ENCODE data around the gene PTGES2.

The PTGES2 gene

GRCh38 chr9:128102196-128102595, 25.3 kb downstream of the PTGES2 start:
- no peak for DNase-seq

GRCh38 chr9:128101690-128102089, 25.8 kb downstream of the PTGES2 start:
- DNase-seq = no peak

DNA sequence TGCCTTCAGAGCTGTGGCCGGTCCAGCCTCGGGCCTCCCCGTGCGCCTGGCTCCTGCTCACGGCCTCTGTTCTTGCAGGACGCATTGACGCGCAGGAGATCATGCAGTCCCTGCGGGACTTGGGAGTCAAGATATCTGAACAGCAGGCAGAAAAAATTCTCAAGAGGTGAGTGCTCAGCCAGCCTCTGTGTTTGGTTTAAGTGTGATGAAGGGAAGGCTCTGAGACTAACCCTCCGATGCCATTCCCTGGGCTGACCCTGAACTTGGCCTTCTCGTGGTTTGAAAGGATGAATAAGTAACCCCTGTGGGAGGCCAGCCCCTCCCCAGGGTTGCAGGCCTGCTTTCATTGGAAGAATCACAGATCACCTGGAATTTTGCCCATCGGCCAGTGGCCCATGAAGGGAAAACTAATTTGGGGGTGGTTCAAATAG, 26.3 kb downstream of the PTGES2 start:
- no peak for DNase-seq

DNA sequence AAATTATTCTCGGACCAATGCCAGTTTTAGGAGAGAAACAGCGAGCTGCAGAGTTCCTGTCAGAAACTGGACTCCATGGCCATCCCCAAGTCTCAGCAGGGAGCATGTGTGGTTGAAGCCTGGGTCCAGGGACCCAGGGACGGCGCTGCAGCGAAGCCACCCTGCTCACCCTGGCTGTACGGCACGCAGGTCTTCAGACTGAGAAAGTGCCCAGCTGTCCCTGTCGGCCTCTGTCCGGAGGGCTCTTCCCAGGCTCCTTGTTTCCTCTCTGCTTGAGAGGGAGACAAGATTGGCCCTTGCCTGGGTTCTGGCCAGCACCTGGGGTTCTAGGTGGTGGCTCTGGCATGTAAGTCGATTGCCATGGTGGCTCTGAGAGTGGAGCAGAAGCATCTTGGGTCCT, 26.9 kb downstream of the PTGES2 start:
- DNase-seq = no peak

- no peak for DNase-seq
Observed at GRCh38 chr9:128099932-128100491, 27.5 kb downstream of the PTGES2 start.

GRCh38 chr9:128099231-128099931, 28.1 kb downstream of the PTGES2 start:
- DNase-seq = no peak

GRCh38 chr9:128098297-128099230, 29.0 kb downstream of the PTGES2 start:
- peak; percentile 45 to 63 for DNase-seq

DNA sequence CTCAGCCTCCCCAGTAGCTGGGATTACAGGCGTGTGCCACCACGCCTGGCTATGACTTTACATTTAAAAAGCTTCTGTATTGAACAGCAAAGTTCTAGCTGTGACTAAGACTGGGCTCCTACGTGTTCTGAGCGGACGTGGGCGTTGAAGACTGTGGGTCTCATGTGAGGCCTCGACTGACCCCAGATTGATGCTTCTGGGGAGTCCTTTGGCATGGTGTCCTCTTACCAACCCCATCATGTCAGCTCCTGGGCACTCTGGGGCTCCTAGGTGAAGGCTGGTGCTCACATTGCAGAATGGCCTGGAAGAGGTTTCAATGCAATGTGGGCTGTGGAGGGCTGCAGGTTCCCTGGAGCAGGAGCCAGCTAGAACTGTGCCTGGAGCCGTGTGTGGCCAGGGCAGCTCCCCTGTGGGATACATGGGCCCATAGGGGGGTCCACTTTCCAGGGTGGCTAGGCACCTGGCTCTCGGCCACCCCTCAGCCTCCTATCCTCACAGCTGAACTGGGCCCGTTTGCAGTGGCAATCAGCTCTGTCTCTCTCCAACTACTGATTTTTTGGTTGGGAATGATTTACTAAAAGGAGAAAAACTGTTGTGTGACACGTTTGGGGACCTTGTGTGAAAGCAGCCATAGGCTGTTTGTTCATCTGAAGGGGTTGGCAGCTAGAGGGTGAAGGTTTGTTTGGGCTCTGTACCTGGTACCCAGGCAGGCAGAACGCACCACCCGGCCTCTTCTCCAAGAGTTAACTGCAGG, 29.8 kb downstream of the PTGES2 start:
- DNase-seq = no peak

GRCh38 chr9:128096616-128097536, 30.7 kb downstream of the PTGES2 start:
- no peak for DNase-seq

DNA sequence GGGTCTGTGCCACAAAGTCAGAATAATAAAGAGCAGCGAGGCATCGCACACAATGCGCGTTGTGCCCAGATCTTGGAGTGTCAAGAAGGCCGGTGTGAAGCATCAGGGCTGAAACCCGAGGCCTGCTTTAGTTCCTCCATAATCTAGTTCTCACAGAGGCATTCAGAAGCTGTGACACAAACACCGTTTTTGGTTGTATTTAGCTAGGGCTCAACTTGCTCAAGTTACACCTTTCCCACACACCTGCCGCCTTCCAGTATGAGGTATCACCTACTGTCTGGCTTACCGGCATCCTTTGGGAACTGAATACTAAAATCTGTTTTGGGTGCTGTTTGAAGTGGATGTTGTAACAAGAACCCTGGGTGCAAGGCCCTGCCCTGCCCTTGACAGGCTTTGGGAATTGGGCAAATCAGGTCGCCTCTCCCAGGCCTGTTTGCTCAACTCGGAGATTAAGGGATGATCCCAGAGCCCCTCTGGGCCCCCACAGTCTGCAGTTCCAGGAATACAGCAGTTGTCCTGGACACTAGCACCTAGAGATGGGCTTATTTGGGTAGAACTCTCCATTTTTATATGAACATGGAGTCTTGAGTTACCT, 32.5 kb downstream of the PTGES2 start:
- no peak for DNase-seq

GRCh38 chr9:128094166-128094949, 33.2 kb downstream of the PTGES2 start:
- DNase-seq = peak; percentile 42 to 67

GRCh38 chr9:128093011-128093410, 34.5 kb downstream of the PTGES2 start:
- no peak for DNase-seq

DNA sequence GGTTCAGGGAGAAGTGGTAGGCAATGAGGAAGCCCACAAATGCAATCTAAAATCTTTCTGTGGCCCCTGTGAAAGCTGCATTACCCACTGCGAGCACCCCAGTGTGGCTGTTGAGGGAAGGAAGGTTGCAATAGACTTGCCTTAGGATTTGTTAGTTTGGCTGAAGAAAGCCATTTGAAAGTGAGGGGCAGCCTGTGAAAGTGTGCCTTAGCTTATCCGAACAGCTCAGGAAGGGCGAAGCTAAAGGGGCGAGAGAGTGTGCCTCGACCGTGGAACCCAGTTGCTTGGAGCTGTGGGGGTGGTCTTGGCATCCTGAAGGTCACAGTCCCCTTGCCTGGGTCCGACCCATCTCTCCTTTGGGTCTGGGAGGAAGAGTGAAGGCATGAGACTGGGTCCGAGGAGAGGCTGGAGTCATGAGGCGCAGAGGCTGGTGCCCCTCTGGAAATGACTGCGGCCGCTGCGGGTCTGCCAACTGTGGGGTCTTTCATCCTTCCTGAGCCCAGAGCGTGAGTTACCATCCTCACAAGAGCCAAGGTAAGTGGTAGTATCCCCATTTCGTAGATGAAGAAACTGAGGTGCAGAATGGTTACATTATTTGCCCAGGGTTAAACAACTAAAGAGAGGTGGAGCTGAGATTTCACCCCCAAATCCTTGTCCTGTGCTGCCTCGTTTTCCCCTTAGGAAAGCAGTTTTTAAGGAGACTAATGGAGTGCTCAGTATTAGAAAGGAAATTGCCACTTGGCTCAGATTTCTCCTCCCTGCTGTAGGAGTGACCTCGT, 35.1 kb downstream of the PTGES2 start:
- DNase-seq = no peak

- DNase-seq = no peak
Observed at GRCh38 chr9:128091571-128091970, 36.0 kb downstream of the PTGES2 start.

DNA sequence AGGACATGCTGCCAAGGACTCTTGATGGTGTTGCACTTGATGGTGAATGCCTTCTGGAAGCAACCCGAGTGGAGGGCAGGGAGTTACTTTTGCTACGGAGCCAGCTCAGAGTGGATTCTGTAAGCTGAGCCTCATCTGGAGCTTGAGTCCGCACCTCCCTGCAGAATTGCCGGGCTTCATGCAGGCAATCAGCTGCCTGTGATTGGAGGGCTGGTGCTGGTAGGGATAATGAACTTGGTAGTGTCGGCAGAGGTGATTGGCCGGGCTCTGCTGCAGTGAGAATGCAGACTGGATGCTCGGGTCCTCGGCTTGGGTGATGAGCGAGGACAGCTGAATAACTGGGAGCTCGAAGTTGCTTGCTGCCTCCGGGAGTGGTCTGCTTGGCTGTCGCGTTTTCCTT, 36.4 kb downstream of the PTGES2 start:
- no peak for DNase-seq

GRCh38 chr9:128089299-128089698, 38.2 kb downstream of the PTGES2 start:
- DNase-seq = no peak

GRCh38 chr9:128088253-128088945, 39.1 kb downstream of the PTGES2 start:
- no peak for DNase-seq

GRCh38 chr9:128087262-128087661, 40.3 kb downstream of the PTGES2 start:
- no peak for DNase-seq

- no peak for DNase-seq
Observed at GRCh38 chr9:128085943-128086342, 41.6 kb downstream of the PTGES2 start.
